Measurements from ENCODE around the gene UBE2C. TPM values are rescaled to one million over a fixed set of nuclear protein-coding genes. Genes with fewer than 3 reads are reported as not detected.
"Not testable (repeated sequence)": the region's sequence is repeated elsewhere in the genome, so short reads cannot be mapped to it uniquely, and the experiment has no call there.

Gene UBE2C
- total RNA-seq, 1 experiment from 2014 or later: 173 TPM

GRCh38 chr20:45792317-45793118, 19.9 kb upstream of the UBE2C start:
- BruUV-seq (replicated peaks): TSS peak; percentile 78
- Histone ChIP-seq H3K4me3 (ENCODE audit: low read depth in 2 of 2, low read length in 2 of 2) (peak overlapping the region; percentile 86 to 96), H3K9me3 (ENCODE audit: control insufficient read depth, insufficient read depth, low read depth, low read length) (no peaks in the 10 kb centered on the region), H3K4me1 (ENCODE audit: control insufficient read depth, insufficient read depth, low read length) (peaks cover 5% of the 10 kb centered on the region; the same call in 1 of the 2 replicates), H3K27me3 (ENCODE audit: control insufficient read depth, insufficient read depth, low read length) (no peaks in the 10 kb centered on the region), H3K36me3 (ENCODE audit: control insufficient read depth, insufficient read depth, low read length) (peaks cover 6% of the 10 kb centered on the region), H3K27ac (ENCODE audit: low read length) (peak overlapping the region; percentile 73)
- in situ Hi-C loops (cut with HindIII; ENCODE audit: low pct_unique_long_range_greater_than_20kb, low sequenced_read_pairs): no loop called here
- ATAC-seq: no peak; the same call in 1 of the 2 replicates
- POLR2A ChIA-PET: interaction anchor here (0.7 kb wide), 1 partner anchor 9 kb away, joined by 4 read pairs; no protein-coding TSS in a partner anchor
- intact Hi-C loops (cut with micrococcal nuclease; ENCODE audit: unreplicated experiment): no loop called here
- CTCF ChIA-PET: no interaction called here
- TF ChIP-seq TCF7L2 (IDR thresholded peaks at IDR 0.05; ENCODE audit: low read depth, low read length) (no peak), POLR2AphosphoS5 (IDR thresholded peaks at IDR 0.05; ENCODE audit: low read depth, low read length) (no peak), REST (IDR thresholded peaks at IDR 0.05; ENCODE audit: insufficient read depth in 1 of 2, low read depth in 2 of 2, low read length in 1 of 2) (no peak), CTCF (IDR thresholded peaks at IDR 0.05) (no peak), SIN3A (IDR thresholded peaks at IDR 0.05; ENCODE audit: borderline replicate concordance, insufficient read depth, low read depth, low read length) (no peak)
- no peak for DNase-seq (ENCODE audit: low read depth, low spot score)

- Histone ChIP-seq H3K4me3 (ENCODE audit: low read depth in 2 of 2, low read length in 2 of 2) (no peak overlapping the region), H3K27me3 (ENCODE audit: control insufficient read depth, insufficient read depth, low read length) (no peaks in the 10 kb centered on the region), H3K27ac (ENCODE audit: low read length) (no peak overlapping the region), H3K9me3 (ENCODE audit: control insufficient read depth, insufficient read depth, low read depth, low read length) (no peaks in the 10 kb centered on the region), H3K36me3 (ENCODE audit: control insufficient read depth, insufficient read depth, low read length) (peaks cover 6% of the 10 kb centered on the region), H3K4me1 (ENCODE audit: control insufficient read depth, insufficient read depth, low read length) (peaks cover 5% of the 10 kb centered on the region; the same call in 1 of the 2 replicates)
- no peak for DNase-seq (ENCODE audit: low read depth, low spot score)
- CTCF ChIA-PET: no interaction called here
- POLR2A ChIA-PET: interaction anchor here (0.6 to 0.7 kb wide), 4 partner anchors 10 to 616 kb away, joined by 3 to 6 read pairs (median 4); no protein-coding TSS in a partner anchor
- no TSS peak for BruUV-seq (replicated peaks)
- intact Hi-C loops (cut with micrococcal nuclease; ENCODE audit: unreplicated experiment) (no loop called here), in situ Hi-C loops (cut with HindIII; ENCODE audit: low pct_unique_long_range_greater_than_20kb, low sequenced_read_pairs) (no loop called here)
- TF ChIP-seq REST (IDR thresholded peaks at IDR 0.05; ENCODE audit: insufficient read depth in 1 of 2, low read depth in 2 of 2, low read length in 1 of 2): no peak
- TF ChIP-seq TCF7L2 (IDR thresholded peaks at IDR 0.05; ENCODE audit: low read depth, low read length): no peak
- TF ChIP-seq POLR2AphosphoS5 (IDR thresholded peaks at IDR 0.05; ENCODE audit: low read depth, low read length): no peak
- TF ChIP-seq CTCF (IDR thresholded peaks at IDR 0.05): no peak
- TF ChIP-seq SIN3A (IDR thresholded peaks at IDR 0.05; ENCODE audit: borderline replicate concordance, insufficient read depth, low read depth, low read length): no peak
- no peak for ATAC-seq
Measured at GRCh38 chr20:45796337-45797065, 15.9 kb upstream of the UBE2C start.

- ATAC-seq; CTCF ChIA-PET; DNase-seq (ENCODE audit: low read depth, low spot score); POLR2A ChIA-PET; BruUV-seq (replicated peaks); H3K27ac ChIP-seq (ENCODE audit: low read length); H3K27me3 ChIP-seq (ENCODE audit: control insufficient read depth, insufficient read depth, low read length); H3K4me3 ChIP-seq (ENCODE audit: low read depth in 2 of 2, low read length in 2 of 2); H3K4me1 ChIP-seq (ENCODE audit: control insufficient read depth, insufficient read depth, low read length); in situ Hi-C loops (cut with HindIII; ENCODE audit: low pct_unique_long_range_greater_than_20kb, low sequenced_read_pairs); H3K9me3 ChIP-seq (ENCODE audit: control insufficient read depth, insufficient read depth, low read depth, low read length); H3K36me3 ChIP-seq (ENCODE audit: control insufficient read depth, insufficient read depth, low read length); intact Hi-C loops (cut with micrococcal nuclease; ENCODE audit: unreplicated experiment): not testable (repeated sequence)
Measured at GRCh38 chr20:45797510-45797909, 14.9 kb upstream of the UBE2C start.
